ENCODE data around the gene IFRD2. TPM values are rescaled to one million over a fixed set of nuclear protein-coding genes. Genes with fewer than 3 reads are reported as not detected.

IFRD2 gene
- total RNA-seq, 1 donor from 2014 or later, result 54.2 TPM

GRCh38 chr3:50238549-50239026 is 53.6 kb downstream of the IFRD2 start:
- Mint-ChIP-seq H3K36me3 (ENCODE audit: unreplicated experiment) (no peaks in the 10 kb centered on the region), H3K27me3 (ENCODE audit: unreplicated experiment) (no peaks in the 10 kb centered on the region), H3K9me3 (ENCODE audit: unreplicated experiment) (no peaks in the 10 kb centered on the region), H3K4me3 (ENCODE audit: unreplicated experiment) (peak overlapping the region; percentile 99), H3K27ac (ENCODE audit: unreplicated experiment) (peak overlapping the region; percentile 92), H3K4me1 (ENCODE audit: unreplicated experiment) (peaks cover 49% of the 10 kb centered on the region)
- no peak for TF ChIP-seq CTCF (IDR thresholded peaks at IDR 0.05)
- DNase-seq (ENCODE audit: extremely low spot score, unreplicated experiment), result no peak

- peak overlapping the region; percentile 99 for H3K4me3 Mint-ChIP-seq (ENCODE audit: unreplicated experiment)
- peaks cover 43% of the 10 kb centered on the region for H3K4me1 Mint-ChIP-seq (ENCODE audit: unreplicated experiment)
- no peak for TF ChIP-seq CTCF (IDR thresholded peaks at IDR 0.05)
- DNase-seq (ENCODE audit: extremely low spot score, unreplicated experiment), result peak; percentile 91
- no peaks in the 10 kb centered on the region for H3K27me3 Mint-ChIP-seq (ENCODE audit: unreplicated experiment)
- H3K27ac Mint-ChIP-seq (ENCODE audit: unreplicated experiment), result peak overlapping the region; percentile 92
- H3K9me3 Mint-ChIP-seq (ENCODE audit: unreplicated experiment), result no peaks in the 10 kb centered on the region
- no peaks in the 10 kb centered on the region for H3K36me3 Mint-ChIP-seq (ENCODE audit: unreplicated experiment)
Measured at GRCh38 chr3:50237754-50238548, 54.3 kb downstream of the IFRD2 start.

Other genes starting within 250 kb of the IFRD2 start
- gene RBM5, start 203.5 kb downstream of the IFRD2 start, total RNA-seq, result 213 and 225 TPM in 2 replicates
- gene SEMA3F, start 137.1 kb downstream of the IFRD2 start, total RNA-seq, result 11.8 and 12.9 TPM in 2 replicates
- not detected in 2 replicates for gene GNAT1, start 100.8 kb downstream of the IFRD2 start, total RNA-seq
- 3.9 and 4.5 TPM in 2 replicates for gene SLC38A3, start 87.2 kb downstream of the IFRD2 start, total RNA-seq
- gene GNAI2, start 56.2 kb downstream of the IFRD2 start, total RNA-seq, result 340 and 357 TPM in 2 replicates
- gene SEMA3B, start 23.3 kb downstream of the IFRD2 start, total RNA-seq, result 5.5 and 8.1 TPM in 2 replicates
- gene LSMEM2, start 13.3 kb downstream of the IFRD2 start, total RNA-seq, result not detected in 2 replicates
- gene HYAL3, start 7.0 kb upstream of the IFRD2 start, total RNA-seq, result 2.3 and 3.0 TPM in 2 replicates
- gene NAA80, start 7.0 kb upstream of the IFRD2 start, total RNA-seq, result 14.3 and 16.2 TPM in 2 replicates
- gene HYAL1, start 11.1 kb upstream of the IFRD2 start, total RNA-seq, result 0.60 and 0.83 TPM in 2 replicates
- gene HYAL2, start 30.3 kb upstream of the IFRD2 start, total RNA-seq, result 34.1 and 37.0 TPM in 2 replicates
- gene TUSC2, start 35.8 kb upstream of the IFRD2 start, total RNA-seq, result 16.9 and 18.3 TPM in 2 replicates
- 12.8 and 13.7 TPM in 2 replicates for gene RASSF1, start 48.4 kb upstream of the IFRD2 start, total RNA-seq
- gene ZMYND10, start 53.3 kb upstream of the IFRD2 start, total RNA-seq, result 0.50 and 1.6 TPM in 2 replicates
- 21.0 and 25.9 TPM in 2 replicates for gene NPRL2, start 58.3 kb upstream of the IFRD2 start, total RNA-seq
- gene CYB561D2, start 58.4 kb upstream of the IFRD2 start, total RNA-seq, result 17.2 and 18.2 TPM in 2 replicates
- gene TMEM115, start 67.1 kb upstream of the IFRD2 start, total RNA-seq, result 63.2 and 69.0 TPM in 2 replicates
- 0.13 and 0.27 TPM in 2 replicates for gene CACNA2D2, start 211.2 kb upstream of the IFRD2 start, total RNA-seq

All from osteocyte (in vitro differentiated cells).